HepG2 (cell line): ENCODE data around the gene DCUN1D3. TPM values are rescaled to one million over a fixed set of nuclear protein-coding genes. Genes with fewer than 3 reads are reported as not detected.

Experiments
- ATAC-seq: fragments of 200-7000 bp; cut with Tn5 transposase; 3 replicates; pipeline ENCODE4 v1.9.1; 2020; ENCODE audit warnings: mild to moderate bottlenecking, moderate library complexity
- BruUV-seq: library from RNA; stranded (reverse); fragments of 400-500 nt; replicated peaks from 2 replicates; lab custom pipeline; 2021; lab: Mats Ljungman, UMichigan
- CTCF ChIA-PET: fragments of 300-600 bp; formaldehyde crosslinking; extraction: SDS; loops from one replicate; lab custom pipeline; 2021; ENCODE audit warnings: low total read pairs, inconsistent platforms, low intra/inter-chr PET ratio; lab: Yijun Ruan, JAX
- POLR2A ChIA-PET: fragments of 350-600 bp; sonication (Branson Sonifier 250); formaldehyde crosslinking; loops from one replicate; lab custom pipeline; 2020; ENCODE audit warnings: antibody characterized with exemption, inconsistent platforms; lab: Yijun Ruan, JAX
- DNase-seq: peaks from one replicate; pipeline ENCODE4 v3.0.0-alpha.2; 2015; ENCODE audit warnings: low spot score
- FAIRE-seq: peaks from 3 replicates; lab custom pipeline; 2011; peaks lifted over from hg19 to GRCh38; lab: Jason Lieb, UNC
- H2AFZ ChIP-seq: one replicate; pipeline ENCODE4 v1.6.1; 2011; ENCODE audit warnings: low read length, inconsistent platforms
- H3K27ac ChIP-seq: fragments of 300-600 bp; 3 replicates; pipeline ENCODE4 v1.8.0; 2011; ENCODE audit warnings: mixed run types, mild to moderate bottlenecking, mixed read lengths, low read length, inconsistent platforms; ENCODE audit not compliant: insufficient read depth; ENCODE audit errors: extremely low read length
- H3K27me3 ChIP-seq, 2 experiments: fragments of 200-600 bp in 1 of 2; 2 replicates in 1 of 2; 3 replicates in 1 of 2; pipeline versions ENCODE4 v1.6.0 to v1.8.0; 2011; ENCODE audit warnings: low read length in 2 of 2, mild to moderate bottlenecking in 2 of 2, moderate library complexity in 2 of 2, inconsistent platforms in 1 of 2; ENCODE audit not compliant: insufficient read depth in 2 of 2, control insufficient read depth in 1 of 2
- H3K36me3 ChIP-seq, 2 experiments: fragments of 200-600 bp in 1 of 2; replicated peaks in 1 of 2; 2 replicates in 1 of 2; 3 replicates in 1 of 2; pipeline versions ENCODE4 v1.5.1 to v1.8.0; 2011; ENCODE audit warnings: low read length in 2 of 2, inconsistent platforms in 1 of 2; ENCODE audit not compliant: insufficient read depth in 2 of 2, control insufficient read depth in 1 of 2
- H3K4me1 ChIP-seq: 2 replicates; pipeline ENCODE4 v1.5.1; 2012; ENCODE audit warnings: low read length, inconsistent platforms; ENCODE audit not compliant: insufficient read depth
- H3K4me2 ChIP-seq: 2 replicates; pipeline ENCODE4 v1.6.0; 2011; ENCODE audit warnings: low read depth, low read length, inconsistent platforms
- H3K4me3 ChIP-seq, 3 experiments: fragments of 200-600 bp in 1 of 3; sonication (generic), shearing (Covaris generic) in 1 of 3; replicated peaks in 1 of 3; 2 replicates each; pipeline ENCODE4 v1.5.1; 2011 to 2016; ENCODE audit warnings: low read length in 3 of 3, inconsistent platforms in 2 of 3, low read depth in 2 of 3, mild to moderate bottlenecking in 2 of 3, control low read depth in 1 of 3, mixed read lengths in 1 of 3; ENCODE audit not compliant: insufficient read depth in 1 of 3
- H3K79me2 ChIP-seq: one replicate; pipeline ENCODE4 v1.6.1; 2011; ENCODE audit warnings: low read length, inconsistent platforms; ENCODE audit not compliant: insufficient read depth
- H3K9ac ChIP-seq: 2 replicates; pipeline ENCODE4 v1.6.0; 2011; ENCODE audit warnings: mild to moderate bottlenecking, low read depth, low read length, inconsistent platforms; ENCODE audit not compliant: insufficient read depth
- H3K9me3 ChIP-seq: 2 replicates; pipeline ENCODE4 v1.5.1; 2012; ENCODE audit warnings: mild to moderate bottlenecking, low read length
- H4K20me1 ChIP-seq: 2 replicates; pipeline ENCODE4 v1.6.0; 2011; ENCODE audit warnings: inconsistent platforms, mild to moderate bottlenecking, low read length, moderate library complexity; ENCODE audit not compliant: insufficient read depth
- DNMT1 ChIP-seq: sonication (generic); formaldehyde crosslinking; IDR thresholded peaks from 2 replicates; pipeline ENCODE4 v1.5.1; 2020; ENCODE audit warnings: mild to moderate bottlenecking, missing genetic modification reagents
- FOSL2 ChIP-seq: sonication (generic); formaldehyde crosslinking; IDR thresholded peaks from 2 replicates; pipeline ENCODE4 v1.4.0; 2020; ENCODE audit warnings: missing genetic modification reagents
- FOXP1 ChIP-seq, 2 experiments: fragments of 450-650 bp in 1 of 2; IDR thresholded peaks; 2 replicates each; pipeline ENCODE4 v1.6.1; 2017 to 2018; ENCODE audit warnings: antibody characterized with exemption in 1 of 2
- HOXD1 ChIP-seq: sonication (generic); formaldehyde crosslinking; IDR thresholded peaks from 2 replicates; pipeline ENCODE4 v1.5.0; 2020; ENCODE audit warnings: missing genetic modification reagents
- KMT2A ChIP-seq: sonication (generic); formaldehyde crosslinking; IDR thresholded peaks from 2 replicates; pipeline ENCODE4 v1.4.0; 2020; ENCODE audit warnings: missing genetic modification reagents
- PITX1 ChIP-seq: sonication (generic); formaldehyde crosslinking; IDR thresholded peaks from 2 replicates; pipeline ENCODE4 v1.5.1; 2020; ENCODE audit warnings: mild to moderate bottlenecking, missing genetic modification reagents
- RBM22 ChIP-seq: fragments of 200-400 bp; formaldehyde crosslinking; optimal IDR thresholded peaks from 2 replicates; pipeline ENCODE3; 2017; ENCODE audit warnings: mild to moderate bottlenecking, low read length, moderate library complexity
- RFX1 ChIP-seq: fragments of 450-650 bp; IDR thresholded peaks from 2 replicates; pipeline ENCODE4 v1.6.1; 2017
- TAF1 ChIP-seq: sonication (generic); formaldehyde crosslinking; IDR thresholded peaks from 2 replicates; pipeline ENCODE4 v1.4.0; 2020; ENCODE audit warnings: missing genetic modification reagents
- U2AF1 ChIP-seq: fragments of 200-400 bp; formaldehyde crosslinking; optimal IDR thresholded peaks from 2 replicates; pipeline ENCODE3; 2017; ENCODE audit warnings: mild to moderate bottlenecking, low read depth, low read length
- ZNF547 ChIP-seq: sonication (generic); formaldehyde crosslinking; IDR thresholded peaks from 2 replicates; pipeline ENCODE4 v1.5.1; 2020; ENCODE audit warnings: mild to moderate bottlenecking, missing genetic modification reagents
- ZNF841 ChIP-seq: sonication (generic); formaldehyde crosslinking; IDR thresholded peaks from 2 replicates; pipeline ENCODE4 v1.8.1; 2023; ENCODE audit warnings: missing genetic modification reagents, borderline replicate concordance
- ZSCAN25 ChIP-seq: sonication (generic); formaldehyde crosslinking; IDR thresholded peaks from 2 replicates; pipeline ENCODE4 v1.8.0; 2022; ENCODE audit warnings: mild to moderate bottlenecking, missing genetic modification reagents
- ZSCAN31 ChIP-seq: sonication (generic); formaldehyde crosslinking; IDR thresholded peaks from 2 replicates; pipeline ENCODE4 v1.5.0; 2020; ENCODE audit warnings: low read depth, mild to moderate bottlenecking, missing genetic modification reagents
- WGBS: methylation state at CpG from one replicate; pipeline ENCODE4 v1.1.6; 2017; ENCODE audit warnings: low lambda C conversion rate; 5-methylcytosine and 5-hydroxymethylcytosine counted together
- in situ Hi-C: cut with HindIII; loops from 2 replicates; pipeline ENCODE4 v1.10.0; 2017; ENCODE audit warnings: low pct_unique_long_range_greater_than_20kb; ENCODE audit not compliant: extremely low pct_ligation_motif_present
- intact Hi-C: fragments of 100-400 bp; cut with micrococcal nuclease; formaldehyde crosslinking; loops from one replicate; pipeline ENCODE4 v1.10.0; 2022; ENCODE audit not compliant: unreplicated experiment
- polyA plus RNA-seq, 8 experiments: library from polyadenylated mRNA; depleted of rRNA in 3 of 8; stranded (reverse) in 7 of 8; unstranded in 1 of 8; fragments of >200 nt; fragmentation: Illumina TruSeq in 4 of 8; extraction: Trizol in 4 of 8; gene quantifications; 2 replicates each; pipeline versions ENCODE4 v1.2.1 to v1.2.3, GENCODE V29; 2011 to 2016; ENCODE audit warnings: low read depth in 4 of 8, missing spikeins in 1 of 8, mixed read lengths in 1 of 8; ENCODE audit not compliant: insufficient read depth in 1 of 8
- total RNA-seq, 5 experiments: library from RNA; depleted of rRNA; stranded (reverse); fragments of >200 nt; fragmentation: Illumina TruSeq; extraction: Trizol; gene quantifications; 2 replicates each; pipeline ENCODE4 v1.2.3, GENCODE V29; 2016; ENCODE audit warnings: low read depth in 1 of 5
- TF ChIP-seq, protein P1 (sequence below): sonication (generic); formaldehyde crosslinking; IDR thresholded peaks from 2 replicates; pipeline ENCODE4 v1.4.0; 2020; ENCODE audit warnings: low read depth, mild to moderate bottlenecking, missing genetic modification reagents
- TF ChIP-seq, protein P2 (sequence below): IDR thresholded peaks from 2 replicates; pipeline ENCODE4 v1.6.1; 2012; ENCODE audit warnings: low read depth, low read length, improper control_type of control experiment
- TF ChIP-seq, protein P3 (sequence below): sonication (generic); formaldehyde crosslinking; IDR thresholded peaks from 2 replicates; pipeline ENCODE4 v1.5.0; 2020; ENCODE audit warnings: mild to moderate bottlenecking, missing genetic modification reagents, borderline replicate concordance
- TF ChIP-seq, protein P4 (sequence below), 2 experiments: fragments of 450-650 bp in 1 of 2; sonication (generic) in 1 of 2; formaldehyde crosslinking; IDR thresholded peaks; 2 replicates each; pipeline versions ENCODE4 v1.5.0 to v1.8.0; 2020 to 2022; ENCODE audit warnings: mild to moderate bottlenecking in 1 of 2, missing genetic modification reagents in 1 of 2

DCUN1D3 gene
- total and polyA plus RNA-seq, 2 of the 13 experiments (the other 11 are each of a cell fraction or from before 2014, with no cell fraction given): 5.0 to 19.3 TPM

DNA sequence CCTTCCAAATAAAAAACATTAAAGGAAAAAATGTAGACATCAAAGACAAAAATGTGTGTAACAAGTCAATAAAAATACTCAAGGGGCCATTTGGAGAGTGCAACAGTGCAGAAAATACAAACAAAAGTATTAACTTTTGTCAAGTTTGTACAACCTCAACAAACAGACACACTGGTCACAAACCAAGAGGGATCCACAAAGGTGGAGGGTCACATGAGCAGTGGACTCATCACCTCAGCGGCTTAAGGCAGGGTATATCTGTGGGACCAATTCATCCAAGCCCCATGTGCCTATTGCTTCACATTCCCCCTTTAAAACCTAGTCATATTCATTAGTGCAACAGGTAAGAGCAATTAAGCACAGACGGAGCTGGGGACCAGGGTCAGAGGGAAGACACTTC lies 45.2 kb downstream of the DCUN1D3 start:
- Histone ChIP-seq H3K27me3 (no peaks in the 10 kb centered on the region), H3K36me3 (peaks cover 6 to 18% of the 10 kb centered on the region in 2 experiments), H3K9me3 (no peaks in the 10 kb centered on the region), H3K9ac (no peak overlapping the region), H4K20me1 (no peaks in the 10 kb centered on the region), H3K79me2 (no peaks in the 10 kb centered on the region), H3K4me2 (no peak overlapping the region), H2AFZ (no peak overlapping the region), H3K4me1 (peaks cover 30% of the 10 kb centered on the region), H3K4me3 (no peak overlapping the region), H3K27ac (no peak overlapping the region)
- BruUV-seq: no TSS peak
- CTCF ChIA-PET: no interaction called here
- in situ Hi-C loops (loop anchor here (5.0 kb wide), 1 partner anchor 227 kb away; no protein-coding TSS in a partner anchor), intact Hi-C loops (loop anchor here (5.0 kb wide), 1 partner anchor 72 kb away; no protein-coding TSS in a partner anchor)
- POLR2A ChIA-PET: interaction anchor here (1.7 kb wide), 1 partner anchor 46 kb away, joined by 5 read pairs; the partner anchor contains the start of genes DCUN1D3 and LYRM1
- ATAC-seq (peak; percentile 72), DNase-seq (peak; percentile 26), FAIRE-seq (no peak)
- 46% methylated on average over 2 of the region's 2 CpGs for WGBS
- no peak for TF ChIP-seq DNMT1
- TF ChIP-seq, protein P1, sequence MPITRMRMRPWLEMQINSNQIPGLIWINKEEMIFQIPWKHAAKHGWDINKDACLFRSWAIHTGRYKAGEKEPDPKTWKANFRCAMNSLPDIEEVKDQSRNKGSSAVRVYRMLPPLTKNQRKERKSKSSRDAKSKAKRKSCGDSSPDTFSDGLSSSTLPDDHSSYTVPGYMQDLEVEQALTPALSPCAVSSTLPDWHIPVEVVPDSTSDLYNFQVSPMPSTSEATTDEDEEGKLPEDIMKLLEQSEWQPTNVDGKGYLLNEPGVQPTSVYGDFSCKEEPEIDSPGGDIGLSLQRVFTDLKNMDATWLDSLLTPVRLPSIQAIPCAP (CRISPR knock-in tag): no peak
- TF ChIP-seq, protein P2, sequence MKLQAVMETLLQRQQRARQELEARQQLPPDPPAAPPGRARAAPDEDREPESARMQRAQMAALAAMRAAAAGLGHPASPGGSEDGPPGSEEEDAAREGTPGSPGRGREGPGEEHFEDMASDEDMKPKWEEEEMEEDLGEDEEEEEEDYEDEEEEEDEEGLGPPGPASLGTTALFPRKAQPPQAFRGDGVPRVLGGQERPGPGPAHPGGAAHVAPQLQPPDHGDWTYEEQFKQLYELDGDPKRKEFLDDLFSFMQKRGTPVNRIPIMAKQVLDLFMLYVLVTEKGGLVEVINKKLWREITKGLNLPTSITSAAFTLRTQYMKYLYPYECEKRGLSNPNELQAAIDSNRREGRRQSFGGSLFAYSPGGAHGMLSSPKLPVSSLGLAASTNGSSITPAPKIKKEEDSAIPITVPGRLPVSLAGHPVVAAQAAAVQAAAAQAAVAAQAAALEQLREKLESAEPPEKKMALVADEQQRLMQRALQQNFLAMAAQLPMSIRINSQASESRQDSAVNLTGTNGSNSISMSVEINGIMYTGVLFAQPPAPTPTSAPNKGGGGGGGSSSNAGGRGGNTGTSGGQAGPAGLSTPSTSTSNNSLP: peak; percentile 72; the same call in 1 of the 2 replicates
- TF ChIP-seq, protein P3, sequence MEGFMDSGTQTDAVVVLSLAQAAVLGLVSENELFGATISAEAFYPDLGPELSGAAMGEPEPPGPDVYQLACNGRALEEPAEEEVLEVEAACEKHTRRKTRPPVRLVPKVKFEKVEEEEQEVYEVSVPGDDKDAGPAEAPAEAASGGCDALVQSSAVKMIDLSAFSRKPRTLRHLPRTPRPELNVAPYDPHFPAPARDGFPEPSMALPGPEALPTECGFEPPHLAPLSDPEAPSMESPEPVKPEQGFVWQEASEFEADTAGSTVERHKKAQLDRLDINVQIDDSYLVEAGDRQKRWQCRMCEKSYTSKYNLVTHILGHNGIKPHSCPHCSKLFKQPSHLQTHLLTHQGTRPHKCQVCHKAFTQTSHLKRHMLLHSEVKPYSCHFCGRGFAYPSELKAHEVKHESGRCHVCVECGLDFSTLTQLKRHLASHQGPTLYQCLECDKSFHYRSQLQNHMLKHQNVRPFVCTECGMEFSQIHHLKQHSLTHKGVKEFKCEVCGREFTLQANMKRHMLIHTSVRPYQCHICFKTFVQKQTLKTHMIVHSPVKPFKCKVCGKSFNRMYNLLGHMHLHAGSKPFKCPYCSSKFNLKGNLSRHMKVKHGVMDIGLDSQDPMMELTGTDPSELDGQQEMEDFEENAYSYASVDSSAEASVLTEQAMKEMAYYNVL: no peak
- TF ChIP-seq KMT2A: 0 out of 2 replicates have a peak, but pooled peaks have one; percentile 17
- TF ChIP-seq, protein P4, sequence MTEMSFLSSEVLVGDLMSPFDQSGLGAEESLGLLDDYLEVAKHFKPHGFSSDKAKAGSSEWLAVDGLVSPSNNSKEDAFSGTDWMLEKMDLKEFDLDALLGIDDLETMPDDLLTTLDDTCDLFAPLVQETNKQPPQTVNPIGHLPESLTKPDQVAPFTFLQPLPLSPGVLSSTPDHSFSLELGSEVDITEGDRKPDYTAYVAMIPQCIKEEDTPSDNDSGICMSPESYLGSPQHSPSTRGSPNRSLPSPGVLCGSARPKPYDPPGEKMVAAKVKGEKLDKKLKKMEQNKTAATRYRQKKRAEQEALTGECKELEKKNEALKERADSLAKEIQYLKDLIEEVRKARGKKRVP (CRISPR knock-in tag; IDR thresholded peaks at IDR 0.05): no peak
- peak; percentile 79 for TF ChIP-seq RBM22
- TF ChIP-seq RFX1: no peak
- TF ChIP-seq TAF1 (CRISPR knock-in tag): no peak
- no peak for TF ChIP-seq ZSCAN31 (CRISPR knock-in tag)
- no peak for TF ChIP-seq U2AF1
- TF ChIP-seq HOXD1: no peak
- TF ChIP-seq ZSCAN25 (CRISPR knock-in tag): no peak
- peak; percentile 79 for TF ChIP-seq PITX1
- no peak for TF ChIP-seq ZNF841 (CRISPR knock-in tag)
- TF ChIP-seq FOXP1 (IDR thresholded peaks at IDR 0.05): peak; percentile 51; the same call in 1 of the 2 replicates
- TF ChIP-seq FOXP1 (CRISPR knock-in tag; IDR thresholded peaks at IDR 0.05): peak; percentile 72; the same call in 1 of the 2 replicates
- 0 out of 2 replicates have a peak, but pooled peaks have one; percentile 15 for TF ChIP-seq FOSL2 (CRISPR knock-in tag)
- TF ChIP-seq ZNF547 (CRISPR knock-in tag): 0 out of 2 replicates have a peak, but pooled peaks have one; percentile 58
